Endodermal cell (in vitro differentiated cells): Measurements from ENCODE around the gene PKP3. TPM values are rescaled to one million over a fixed set of nuclear protein-coding genes. Genes with fewer than 3 reads are reported as not detected.
A peak's percentile ranks its signal among the peaks of the same experiment; 100 is the strongest.

Experiments used
- DNase-seq: peaks from one replicate; pipeline ENCODE4 v3.0.0-alpha.2; 2017
- H3K27ac ChIP-seq: 2 replicates; pipeline ENCODE4 v1.5.1; 2013; ENCODE audit warnings: mild to moderate bottlenecking, low read depth, low read length, moderate library complexity
- H3K27me3 ChIP-seq: 2 replicates; pipeline ENCODE4 v1.6.1; 2013; ENCODE audit warnings: mild to moderate bottlenecking, low read length, moderate library complexity; ENCODE audit not compliant: insufficient read depth, control insufficient read depth, poor library complexity, severe bottlenecking
- H3K36me3 ChIP-seq: 2 replicates; pipeline ENCODE4 v1.7.0; 2013; ENCODE audit warnings: mild to moderate bottlenecking, low read length, moderate library complexity; ENCODE audit not compliant: control insufficient read depth, insufficient read depth
- H3K4me1 ChIP-seq: one replicate; pipeline ENCODE4 v1.7.0; 2013; ENCODE audit warnings: low read length; ENCODE audit not compliant: control insufficient read depth, insufficient read depth
- H3K4me3 ChIP-seq: 2 replicates; pipeline ENCODE4 v1.5.1; 2013; ENCODE audit warnings: mild to moderate bottlenecking, low read length, moderate library complexity
- H3K9ac ChIP-seq: 2 replicates; pipeline ENCODE4 v1.6.1; 2013; ENCODE audit warnings: mild to moderate bottlenecking, low read length, moderate library complexity; ENCODE audit not compliant: poor library complexity, severe bottlenecking; ENCODE audit errors: extremely low read depth
- H3K9me3 ChIP-seq: 2 replicates; pipeline ENCODE4 v1.6.1; 2013; ENCODE audit warnings: mild to moderate bottlenecking, low read length, moderate library complexity; ENCODE audit not compliant: control insufficient read depth
- H3K27ac Mint-ChIP-seq: 2 replicates; pipeline ENCODE4 v1.8.0; 2020; ENCODE audit warnings: mixed read lengths
- H3K27me3 Mint-ChIP-seq: 2 replicates; pipeline ENCODE4 v1.8.0; 2021; ENCODE audit warnings: mild to moderate bottlenecking, mixed read lengths; ENCODE audit not compliant: insufficient read depth
- H3K36me3 Mint-ChIP-seq: 2 replicates; pipeline ENCODE4 v1.8.0; 2020; ENCODE audit warnings: low read depth, mixed read lengths
- H3K4me1 Mint-ChIP-seq: 2 replicates; pipeline ENCODE4 v1.8.0; 2020; ENCODE audit warnings: mixed read lengths
- H3K4me3 Mint-ChIP-seq: 2 replicates; pipeline ENCODE4 v1.8.0; 2020; ENCODE audit warnings: mild to moderate bottlenecking, moderate library complexity, mixed read lengths
- H3K9me3 Mint-ChIP-seq: 2 replicates; pipeline ENCODE4 v1.8.0; 2020; ENCODE audit warnings: mild to moderate bottlenecking, mixed read lengths
- WGBS, 2 experiments: methylation state at CpG; one replicate each; pipeline versions ENCODE4 v1.1.5 to v1.1.7; 2013; ENCODE audit warnings: missing lambda C conversion rate in 2 of 2, mixed read lengths in 1 of 2; ENCODE audit not compliant: insufficient coverage in 1 of 2, insufficient read length in 1 of 2; 5-methylcytosine and 5-hydroxymethylcytosine counted together
- total RNA-seq, 2 donors: library from RNA; stranded (reverse); fragmentation: NEBNext Ultra II Directional in 1 of 2; extraction: Animal tissue kit (Norgen Biotek cat#: 25700) in 1 of 2; gene quantifications; 2 replicates in 1 of 2; 3 replicates in 1 of 2; pipeline ENCODE4 v1.2.1, GENCODE V29; 2021
- TF ChIP-seq, protein P1 (sequence below): fragments of 200-600 bp; sonication (generic); conservative IDR thresholded peaks from 2 replicates; pipeline ENCODE4 v1.5.0; 2021; ENCODE audit warnings: antibody characterized with exemption, mild to moderate bottlenecking

Gene PKP3
- total RNA-seq, 2 donors from 2014 or later: 35.4 to 44.8 TPM

GRCh38 chr11:351411-351810 is 42.6 kb upstream of the PKP3 start:
- peaks cover 28% of the 10 kb centered on the region for H3K4me1 Mint-ChIP-seq
- no peak for DNase-seq
- WGBS, 2 experiments: 92 to 94% methylated on average over 14 of the region's 14 CpGs
- Histone ChIP-seq H3K4me3 (no peak overlapping the region), H3K9ac (no peak overlapping the region), H3K4me1 (peaks cover 6% of the 10 kb centered on the region), H3K27ac (no peak overlapping the region), H3K27me3 (no peaks in the 10 kb centered on the region), H3K36me3 (no peaks in the 10 kb centered on the region), H3K9me3 (peaks cover 2% of the 10 kb centered on the region)
- H3K27me3 Mint-ChIP-seq: peaks cover 1% of the 10 kb centered on the region
- TF ChIP-seq, protein P1, sequence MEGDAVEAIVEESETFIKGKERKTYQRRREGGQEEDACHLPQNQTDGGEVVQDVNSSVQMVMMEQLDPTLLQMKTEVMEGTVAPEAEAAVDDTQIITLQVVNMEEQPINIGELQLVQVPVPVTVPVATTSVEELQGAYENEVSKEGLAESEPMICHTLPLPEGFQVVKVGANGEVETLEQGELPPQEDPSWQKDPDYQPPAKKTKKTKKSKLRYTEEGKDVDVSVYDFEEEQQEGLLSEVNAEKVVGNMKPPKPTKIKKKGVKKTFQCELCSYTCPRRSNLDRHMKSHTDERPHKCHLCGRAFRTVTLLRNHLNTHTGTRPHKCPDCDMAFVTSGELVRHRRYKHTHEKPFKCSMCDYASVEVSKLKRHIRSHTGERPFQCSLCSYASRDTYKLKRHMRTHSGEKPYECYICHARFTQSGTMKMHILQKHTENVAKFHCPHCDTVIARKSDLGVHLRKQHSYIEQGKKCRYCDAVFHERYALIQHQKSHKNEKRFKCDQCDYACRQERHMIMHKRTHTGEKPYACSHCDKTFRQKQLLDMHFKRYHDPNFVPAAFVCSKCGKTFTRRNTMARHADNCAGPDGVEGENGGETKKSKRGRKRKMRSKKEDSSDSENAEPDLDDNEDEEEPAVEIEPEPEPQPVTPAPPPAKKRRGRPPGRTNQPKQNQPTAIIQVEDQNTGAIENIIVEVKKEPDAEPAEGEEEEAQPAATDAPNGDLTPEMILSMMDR: no peak
- H3K36me3 Mint-ChIP-seq: no peaks in the 10 kb centered on the region
- H3K9me3 Mint-ChIP-seq: no peaks in the 10 kb centered on the region
- no peak overlapping the region for H3K27ac Mint-ChIP-seq
- H3K4me3 Mint-ChIP-seq: no peak overlapping the region

- peaks cover 1% of the 10 kb centered on the region for H3K27me3 Mint-ChIP-seq
- Histone ChIP-seq H3K27ac (no peak overlapping the region), H3K9me3 (peaks cover 13% of the 10 kb centered on the region), H3K27me3 (no peaks in the 10 kb centered on the region), H3K9ac (no peak overlapping the region), H3K4me3 (no peak overlapping the region), H3K36me3 (no peaks in the 10 kb centered on the region), H3K4me1 (peaks cover 6% of the 10 kb centered on the region)
- TF ChIP-seq, protein P1: no peak
- DNase-seq: no peak
- H3K9me3 Mint-ChIP-seq: no peaks in the 10 kb centered on the region
- peaks cover 28% of the 10 kb centered on the region for H3K4me1 Mint-ChIP-seq
- no peak overlapping the region for H3K27ac Mint-ChIP-seq
- H3K36me3 Mint-ChIP-seq: no peaks in the 10 kb centered on the region
- H3K4me3 Mint-ChIP-seq: no peak overlapping the region
- WGBS, 2 experiments: 93 to 96% methylated on average over 12 of the region's 12 CpGs
Measured at GRCh38 chr11:352456-353031, 41.5 kb upstream of the PKP3 start.

GRCh38 chr11:353179-353873 is 40.7 kb upstream of the PKP3 start:
- no peaks in the 10 kb centered on the region for H3K36me3 ChIP-seq
- no peak overlapping the region for H3K4me3 Mint-ChIP-seq
- no peaks in the 10 kb centered on the region for H3K36me3 Mint-ChIP-seq
- H3K27me3 ChIP-seq: no peaks in the 10 kb centered on the region
- H3K27ac ChIP-seq: no peak overlapping the region
- DNase-seq: peak; percentile 70
- H3K4me3 ChIP-seq: no peak overlapping the region
- TF ChIP-seq, protein P1: no peak
- peaks cover 28% of the 10 kb centered on the region for H3K4me1 Mint-ChIP-seq
- peaks cover 2% of the 10 kb centered on the region for H3K9me3 Mint-ChIP-seq
- H3K27me3 Mint-ChIP-seq: peaks cover 3% of the 10 kb centered on the region
- H3K9me3 ChIP-seq: peaks cover 17% of the 10 kb centered on the region
- no peak overlapping the region for H3K9ac ChIP-seq
- WGBS, 2 experiments: 74 to 75% methylated on average over 10 to 16 of the region's 16 CpGs
- peaks cover 6% of the 10 kb centered on the region for H3K4me1 ChIP-seq
- peak overlapping the region; percentile 32 for H3K27ac Mint-ChIP-seq
